ENCODE results near the gene PNPO. TPM values are rescaled to one million over a fixed set of nuclear protein-coding genes. Genes with fewer than 3 reads are reported as not detected.

Gene PNPO
- polyA plus RNA-seq, 1 of the 3 experiments (the other 2 are of a cell fraction), result 26.1 TPM

DNA sequence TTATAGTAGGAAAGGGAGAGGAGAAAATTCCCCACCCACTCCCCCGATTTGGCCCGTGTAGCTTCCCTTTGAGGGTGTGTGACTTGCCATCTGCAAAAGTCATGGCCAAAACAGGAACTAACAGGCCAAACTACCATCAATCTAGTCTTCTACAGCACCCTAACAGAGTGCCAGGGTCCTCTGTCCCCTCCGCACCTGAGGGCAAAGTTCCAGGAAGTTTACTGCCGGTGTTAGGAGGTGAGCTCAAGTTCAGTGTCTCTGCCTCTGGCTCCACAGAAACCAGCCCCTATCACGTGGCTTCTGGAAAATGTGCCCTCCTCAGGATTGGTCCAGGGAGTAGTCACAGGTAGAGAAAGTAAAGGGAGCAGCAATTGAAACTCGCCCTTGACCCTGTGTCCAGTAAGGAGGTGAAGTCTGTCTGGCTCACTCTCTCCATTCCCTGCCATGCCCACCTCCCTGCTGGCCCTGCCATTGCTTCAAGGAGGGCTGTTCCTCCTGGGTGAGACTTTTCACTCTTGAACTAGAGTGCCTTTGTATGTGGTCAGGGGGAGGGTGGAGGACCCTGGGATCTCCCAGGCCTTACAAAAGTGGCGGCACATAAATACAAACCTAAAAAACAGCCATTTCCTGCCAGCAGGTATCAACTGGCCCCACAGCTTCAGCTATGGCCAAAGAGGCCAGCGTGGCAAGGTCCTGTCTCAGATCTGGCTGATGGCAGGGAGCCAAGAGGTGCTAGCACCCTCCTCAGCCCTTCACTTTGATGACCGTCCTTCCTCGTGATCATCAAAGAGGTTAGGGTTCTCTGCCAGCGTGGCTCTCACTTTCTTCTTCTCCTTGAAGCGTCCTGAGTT lies 11.0 kb downstream of the PNPO start:
- Histone ChIP-seq H3K36me3 (replicated peaks in 1 of 2; ENCODE audit: control insufficient read depth in 1 of 2, insufficient read depth in 2 of 2, low read length in 1 of 2) (peaks cover 3 to 11% of the 10 kb centered on the region in 2 experiments), H3K79me2 (ENCODE audit: insufficient read depth) (no peaks in the 10 kb centered on the region), H2AFZ (ENCODE audit: low read depth) (no peak overlapping the region), H3K4me1 (ENCODE audit: control insufficient read depth in 1 of 2, insufficient read depth in 2 of 2, low read depth in 1 of 2, low read length in 1 of 2) (peaks cover 11% of the 10 kb centered on the region in 2 experiments), H3K27ac (ENCODE audit: low read depth in 2 of 2, low read length in 1 of 2) (no peak overlapping the region), H3K9ac (no peak overlapping the region), H3K9me2 (no peaks in the 10 kb centered on the region), H4K20me1 (ENCODE audit: insufficient read depth) (no peaks in the 10 kb centered on the region), H3K4me2 (no peak overlapping the region), H3K9me3 (no peaks in the 10 kb centered on the region), H3K27me3 (ENCODE audit: insufficient read depth) (no peaks in the 10 kb centered on the region), H3F3A (replicated peaks; ENCODE audit: insufficient read depth) (peaks cover 9% of the 10 kb centered on the region), H3K4me3 (ENCODE audit: low read depth in 2 of 2, low read length in 1 of 2) (no peak overlapping the region)
- 90% methylated on average over 12 of the region's 12 CpGs for WGBS (ENCODE audit: low lambda C conversion rate)
- no peak for DNase-seq
- POLR2A ChIA-PET, result interaction anchor here (1.0 kb wide), 1 partner anchor 96 kb away, joined by 3 read pairs; the partner anchor contains the start of gene NFE2L1
- CTCF ChIA-PET, result interaction anchor here (1.3 to 41.6 kb wide), 8 partner anchors 4 to 96 kb away, joined by 3 to 1216 read pairs (median 80); partner anchors contain the start of genes CDK5RAP3, PNPO and PRR15L
- no peak for TF ChIP-seq SIN3A (IDR thresholded peaks at IDR 0.05; ENCODE audit: borderline replicate concordance, low read depth, low read length)
- TF ChIP-seq EP300 (IDR thresholded peaks at IDR 0.05; ENCODE audit: borderline replicate concordance in 1 of 2, low read depth in 1 of 2, low read length in 1 of 2), result no peak
- TF ChIP-seq TAF1 (IDR thresholded peaks at IDR 0.05; ENCODE audit: borderline replicate concordance, low read depth, low read length), result no peak
- TF ChIP-seq JUND (IDR thresholded peaks at IDR 0.05), result no peak
- TF ChIP-seq, protein P1, sequence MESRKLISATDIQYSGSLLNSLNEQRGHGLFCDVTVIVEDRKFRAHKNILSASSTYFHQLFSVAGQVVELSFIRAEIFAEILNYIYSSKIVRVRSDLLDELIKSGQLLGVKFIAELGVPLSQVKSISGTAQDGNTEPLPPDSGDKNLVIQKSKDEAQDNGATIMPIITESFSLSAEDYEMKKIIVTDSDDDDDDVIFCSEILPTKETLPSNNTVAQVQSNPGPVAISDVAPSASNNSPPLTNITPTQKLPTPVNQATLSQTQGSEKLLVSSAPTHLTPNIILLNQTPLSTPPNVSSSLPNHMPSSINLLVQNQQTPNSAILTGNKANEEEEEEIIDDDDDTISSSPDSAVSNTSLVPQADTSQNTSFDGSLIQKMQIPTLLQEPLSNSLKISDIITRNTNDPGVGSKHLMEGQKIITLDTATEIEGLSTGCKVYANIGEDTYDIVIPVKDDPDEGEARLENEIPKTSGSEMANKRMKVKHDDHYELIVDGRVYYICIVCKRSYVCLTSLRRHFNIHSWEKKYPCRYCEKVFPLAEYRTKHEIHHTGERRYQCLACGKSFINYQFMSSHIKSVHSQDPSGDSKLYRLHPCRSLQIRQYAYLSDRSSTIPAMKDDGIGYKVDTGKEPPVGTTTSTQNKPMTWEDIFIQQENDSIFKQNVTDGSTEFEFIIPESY (IDR thresholded peaks at IDR 0.05; ENCODE audit: borderline replicate concordance, low read depth), result no peak
- no peak for TF ChIP-seq ELF1 (IDR thresholded peaks at IDR 0.05)
- TF ChIP-seq RAD21 (IDR thresholded peaks at IDR 0.05; ENCODE audit: low read length), result no peak
- TF ChIP-seq, protein P2, sequence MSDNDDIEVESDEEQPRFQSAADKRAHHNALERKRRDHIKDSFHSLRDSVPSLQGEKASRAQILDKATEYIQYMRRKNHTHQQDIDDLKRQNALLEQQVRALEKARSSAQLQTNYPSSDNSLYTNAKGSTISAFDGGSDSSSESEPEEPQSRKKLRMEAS (IDR thresholded peaks at IDR 0.05; ENCODE audit: low read depth), result no peak
- TF ChIP-seq TCF12 (IDR thresholded peaks at IDR 0.05), result no peak
- no peak for TF ChIP-seq GATA2 (CRISPR knock-in tag; IDR thresholded peaks at IDR 0.05)
- TF ChIP-seq SMC3 (IDR thresholded peaks at IDR 0.05; ENCODE audit: low read depth, low read length), result no peak
- no peak for TF ChIP-seq POLR2AphosphoS5 (IDR thresholded peaks at IDR 0.05; ENCODE audit: low read depth, low read length)

DNA sequence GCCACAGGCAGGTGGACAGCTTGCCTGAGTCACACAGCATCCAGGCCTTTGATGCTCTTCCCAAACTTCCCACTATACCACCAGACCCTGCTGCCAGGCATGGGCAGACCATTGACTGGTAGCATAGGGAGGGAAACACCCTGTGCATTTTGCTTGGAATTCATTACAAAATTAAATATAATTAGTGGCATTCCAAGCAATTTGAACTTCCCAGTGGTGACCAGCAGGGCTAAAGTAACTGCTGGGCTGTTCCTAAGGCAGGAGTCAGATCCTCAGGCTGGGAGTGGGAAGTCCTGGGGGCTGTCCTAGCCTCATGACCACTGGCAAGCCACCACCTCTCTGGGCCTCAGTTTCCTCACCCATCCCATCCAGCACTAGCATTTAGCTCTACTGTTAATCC lies 12.5 kb downstream of the PNPO start:
- Histone ChIP-seq H3K27me3 (ENCODE audit: insufficient read depth) (no peaks in the 10 kb centered on the region), H3K27ac (ENCODE audit: low read depth in 2 of 2, low read length in 1 of 2) (no peak overlapping the region), H2AFZ (ENCODE audit: low read depth) (no peak overlapping the region), H3K9me3 (no peaks in the 10 kb centered on the region), H3K4me1 (ENCODE audit: control insufficient read depth in 1 of 2, insufficient read depth in 2 of 2, low read depth in 1 of 2, low read length in 1 of 2) (peaks cover 10 to 15% of the 10 kb centered on the region in 2 experiments), H4K20me1 (ENCODE audit: insufficient read depth) (no peaks in the 10 kb centered on the region), H3K36me3 (replicated peaks in 1 of 2; ENCODE audit: control insufficient read depth in 1 of 2, insufficient read depth in 2 of 2, low read length in 1 of 2) (peaks cover 0 to 2% of the 10 kb centered on the region in 2 experiments), H3K79me2 (ENCODE audit: insufficient read depth) (no peaks in the 10 kb centered on the region), H3K9me2 (no peaks in the 10 kb centered on the region), H3K4me3 (ENCODE audit: low read depth in 2 of 2, low read length in 1 of 2) (no peak overlapping the region), H3K9ac (no peak overlapping the region), H3K4me2 (no peak overlapping the region), H3F3A (replicated peaks; ENCODE audit: insufficient read depth) (peaks cover 2% of the 10 kb centered on the region)
- DNase-seq, result no peak
- TF ChIP-seq, protein P2 (IDR thresholded peaks at IDR 0.05; ENCODE audit: low read depth), result no peak
- TF ChIP-seq, protein P3, sequence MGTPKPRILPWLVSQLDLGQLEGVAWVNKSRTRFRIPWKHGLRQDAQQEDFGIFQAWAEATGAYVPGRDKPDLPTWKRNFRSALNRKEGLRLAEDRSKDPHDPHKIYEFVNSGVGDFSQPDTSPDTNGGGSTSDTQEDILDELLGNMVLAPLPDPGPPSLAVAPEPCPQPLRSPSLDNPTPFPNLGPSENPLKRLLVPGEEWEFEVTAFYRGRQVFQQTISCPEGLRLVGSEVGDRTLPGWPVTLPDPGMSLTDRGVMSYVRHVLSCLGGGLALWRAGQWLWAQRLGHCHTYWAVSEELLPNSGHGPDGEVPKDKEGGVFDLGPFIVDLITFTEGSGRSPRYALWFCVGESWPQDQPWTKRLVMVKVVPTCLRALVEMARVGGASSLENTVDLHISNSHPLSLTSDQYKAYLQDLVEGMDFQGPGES (IDR thresholded peaks at IDR 0.05; ENCODE audit: low read depth, low read length), result no peak
- no peak for TF ChIP-seq RCOR1 (IDR thresholded peaks at IDR 0.05; ENCODE audit: low read length)
- TF ChIP-seq, protein P4, sequence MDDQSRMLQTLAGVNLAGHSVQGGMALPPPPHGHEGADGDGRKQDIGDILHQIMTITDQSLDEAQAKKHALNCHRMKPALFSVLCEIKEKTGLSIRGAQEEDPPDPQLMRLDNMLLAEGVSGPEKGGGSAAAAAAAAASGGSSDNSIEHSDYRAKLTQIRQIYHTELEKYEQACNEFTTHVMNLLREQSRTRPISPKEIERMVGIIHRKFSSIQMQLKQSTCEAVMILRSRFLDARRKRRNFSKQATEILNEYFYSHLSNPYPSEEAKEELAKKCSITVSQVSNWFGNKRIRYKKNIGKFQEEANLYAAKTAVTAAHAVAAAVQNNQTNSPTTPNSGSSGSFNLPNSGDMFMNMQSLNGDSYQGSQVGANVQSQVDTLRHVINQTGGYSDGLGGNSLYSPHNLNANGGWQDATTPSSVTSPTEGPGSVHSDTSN (IDR thresholded peaks at IDR 0.05), result no peak
- TF ChIP-seq TAF1 (IDR thresholded peaks at IDR 0.05; ENCODE audit: borderline replicate concordance, low read depth, low read length), result no peak
- no peak for TF ChIP-seq GABPA (IDR thresholded peaks at IDR 0.05; ENCODE audit: low read depth)
- no peak for TF ChIP-seq TCF12 (IDR thresholded peaks at IDR 0.05)
- no peak for TF ChIP-seq YY1 (IDR thresholded peaks at IDR 0.05; ENCODE audit: low read depth)
- TF ChIP-seq MXI1 (IDR thresholded peaks at IDR 0.05; ENCODE audit: low read depth, low read length), result no peak
- TF ChIP-seq JUND (IDR thresholded peaks at IDR 0.05), result no peak
- POLR2A ChIA-PET, result interaction anchor here (1.4 kb wide), 1 partner anchor 12 kb away, joined by 5 read pairs; no protein-coding TSS in a partner anchor
- CTCF ChIA-PET, result interaction anchor here (0.9 to 41.6 kb wide), 7 partner anchors 3 to 113 kb away, joined by 3 to 1216 read pairs (median 4); partner anchors contain the start of genes CDK5RAP3, PNPO, PRR15L and SCRN2
